Thoracic aorta (tissue), 2 donors: ENCODE data around the gene DACH1. TPM values are rescaled to one million over a fixed set of nuclear protein-coding genes. Genes with fewer than 3 reads are reported as not detected.

Experiments used
- ATAC-seq: fragments of 150-250 bp; one replicate; pipeline ENCODE4 v1.8.0; 2017; ENCODE audit warnings: low read depth; ENCODE audit not compliant: insufficient number of reproducible peaks, low FRiP score
- DNase-seq: peaks from one replicate; pipeline ENCODE4 v3.0.0-alpha.2; 2020; ENCODE audit warnings: low spot score
- H3K27ac ChIP-seq, 2 donors: fragments of 200-600 bp; sonication (generic); 1 replicate in 1 of 2; 2 replicates in 1 of 2; pipeline ENCODE4 v1.5.1; 2016; ENCODE audit warnings: mild to moderate bottlenecking in 2 of 2, moderate library complexity in 2 of 2
- H3K27me3 ChIP-seq: fragments of 200-600 bp; sonication (generic); replicated peaks from 2 replicates; pipeline ENCODE4 v1.6.0; 2016; ENCODE audit warnings: mild to moderate bottlenecking; ENCODE audit not compliant: insufficient read depth
- H3K36me3 ChIP-seq: fragments of 200-600 bp; sonication (generic); one replicate; pipeline ENCODE4 v1.5.1; 2016
- H3K4me1 ChIP-seq, 2 donors: fragments of 200-600 bp; sonication (generic); 1 replicate in 1 of 2; 2 replicates in 1 of 2; pipeline versions ENCODE4 v1.5.1 to v1.6.0; 2016; ENCODE audit warnings: low read depth in 2 of 2, mild to moderate bottlenecking in 1 of 2; ENCODE audit not compliant: control insufficient read depth in 1 of 2
- H3K4me3 ChIP-seq: fragments of 200-600 bp; sonication (generic); 2 replicates; pipeline ENCODE4 v1.5.1; 2016; ENCODE audit warnings: mild to moderate bottlenecking
- H3K9me3 ChIP-seq: fragments of 200-600 bp; sonication (generic); 2 replicates; pipeline ENCODE4 v1.5.1; 2016
- CTCF ChIP-seq: fragments of 200-600 bp; sonication (generic); IDR thresholded peaks from one replicate; pipeline ENCODE4 v1.5.1; 2019; ENCODE audit warnings: antibody characterized with exemption
- total RNA-seq, 2 donors: library from RNA; depleted of rRNA; stranded (reverse); fragments of >200 nt; gene quantifications; one replicate each; pipeline versions ENCODE4 v1.1.0 to v1.2.3, GENCODE V29; 2016

Gene DACH1
- total RNA-seq, 2 donors from 2014 or later: 0.14 to 1.3 TPM

GRCh38 chr13:71603255-71603654, 263.7 kb downstream of the DACH1 start:
- Histone ChIP-seq H3K27ac (no peak overlapping the region), H3K27me3 (no peaks in the 10 kb centered on the region), H3K4me1 (no peaks in the 10 kb centered on the region), H3K36me3 (no peaks in the 10 kb centered on the region), H3K4me3 (no peak overlapping the region), H3K9me3 (no peaks in the 10 kb centered on the region)
- DNase-seq (no peak), ATAC-seq (no peak)
- no peak for TF ChIP-seq CTCF

GRCh38 chr13:71602344-71602743, 264.7 kb downstream of the DACH1 start:
- Histone ChIP-seq H3K36me3 (no peaks in the 10 kb centered on the region), H3K27me3 (no peaks in the 10 kb centered on the region), H3K4me1 (no peaks in the 10 kb centered on the region), H3K4me3 (no peak overlapping the region), H3K27ac (no peak overlapping the region), H3K9me3 (no peaks in the 10 kb centered on the region)
- no peak for TF ChIP-seq CTCF
- DNase-seq: no peak
- no peak for ATAC-seq

- ATAC-seq: no peak
- TF ChIP-seq CTCF: no peak
- no peak overlapping the region for H3K27ac ChIP-seq
- H3K27me3 ChIP-seq: no peaks in the 10 kb centered on the region
- no peaks in the 10 kb centered on the region for H3K9me3 ChIP-seq
- H3K4me1 ChIP-seq: no peaks in the 10 kb centered on the region
- no peaks in the 10 kb centered on the region for H3K36me3 ChIP-seq
- no peak overlapping the region for H3K4me3 ChIP-seq
- no peak for DNase-seq
These were observed 269.9 kb downstream of the DACH1 start for GRCh38 chr13:71597150-71597549.

GRCh38 chr13:71596116-71596515, 270.9 kb downstream of the DACH1 start:
- no peak for ATAC-seq
- H3K36me3 ChIP-seq: no peaks in the 10 kb centered on the region
- no peaks in the 10 kb centered on the region for H3K27me3 ChIP-seq
- H3K9me3 ChIP-seq: no peaks in the 10 kb centered on the region
- H3K4me3 ChIP-seq: no peak overlapping the region
- no peak overlapping the region for H3K27ac ChIP-seq
- TF ChIP-seq CTCF: no peak
- H3K4me1 ChIP-seq: no peaks in the 10 kb centered on the region
- no peak for DNase-seq

GRCh38 chr13:71593566-71593965, 273.4 kb downstream of the DACH1 start:
- no peak overlapping the region for H3K27ac ChIP-seq
- H3K27me3 ChIP-seq: no peaks in the 10 kb centered on the region
- H3K4me1 ChIP-seq: no peaks in the 10 kb centered on the region
- no peak overlapping the region for H3K4me3 ChIP-seq
- no peaks in the 10 kb centered on the region for H3K36me3 ChIP-seq
- no peak for TF ChIP-seq CTCF
- no peak for ATAC-seq
- no peak for DNase-seq
- H3K9me3 ChIP-seq: no peaks in the 10 kb centered on the region
